UCSD-AML1 (cell line): ENCODE measurements around the gene LRBA.

Experiments
- DNase-seq: peaks from one replicate; lab custom pipeline; 2025; ENCODE audit not compliant: unreplicated experiment; lab: John Stamatoyannopoulos, UW

Gene LRBA

GRCh38 chr4:150345207-150345744 lies 669.8 kb downstream of the LRBA start:
- no peak for DNase-seq

GRCh38 chr4:150343796-150344195 lies 671.3 kb downstream of the LRBA start:
- DNase-seq = no peak

GRCh38 chr4:150342945-150343344 lies 672.1 kb downstream of the LRBA start:
- DNase-seq = no peak

- DNase-seq = no peak
Observed at GRCh38 chr4:150337734-150338133, 677.4 kb downstream of the LRBA start.

GRCh38 chr4:150336676-150337412 lies 678.2 kb downstream of the LRBA start:
- DNase-seq = no peak

- DNase-seq = no peak
Observed at GRCh38 chr4:150332961-150333360, 682.1 kb downstream of the LRBA start.

GRCh38 chr4:150332086-150332485 lies 683.0 kb downstream of the LRBA start:
- DNase-seq = no peak

GRCh38 chr4:150329373-150329772 lies 685.7 kb downstream of the LRBA start:
- no peak for DNase-seq

- no peak for DNase-seq
Observed at GRCh38 chr4:150328496-150328895, 686.6 kb downstream of the LRBA start.

- DNase-seq = no peak
Observed at GRCh38 chr4:150327262-150327780, 687.8 kb downstream of the LRBA start.

- no peak for DNase-seq
Observed at GRCh38 chr4:150325872-150326271, 689.2 kb downstream of the LRBA start.

GRCh38 chr4:150323406-150324325 lies 691.4 kb downstream of the LRBA start:
- no peak for DNase-seq

GRCh38 chr4:150322646-150323045 lies 692.4 kb downstream of the LRBA start:
- no peak for DNase-seq

- no peak for DNase-seq
Observed at GRCh38 chr4:150321113-150321512, 694.0 kb downstream of the LRBA start.

GRCh38 chr4:150318971-150319370 lies 696.1 kb downstream of the LRBA start:
- no peak for DNase-seq

GRCh38 chr4:150318527-150318926 lies 696.6 kb downstream of the LRBA start:
- no peak for DNase-seq

GRCh38 chr4:150316332-150317205 lies 698.5 kb downstream of the LRBA start:
- DNase-seq = no peak

- DNase-seq = no peak
Observed at GRCh38 chr4:150315691-150316090, 699.4 kb downstream of the LRBA start.

- no peak for DNase-seq
Observed at GRCh38 chr4:150315175-150315574, 699.9 kb downstream of the LRBA start.

GRCh38 chr4:150314031-150314430 lies 701.1 kb downstream of the LRBA start:
- DNase-seq = no peak
